ENCODE data around the gene PRPF4.

The PRPF4 gene

GRCh38 chr9:113311961-113312360 lies 36.5 kb downstream of the PRPF4 start:
- DNase-seq (ENCODE audit: low read depth, low spot score), result no peak

GRCh38 chr9:113313261-113313660 lies 37.8 kb downstream of the PRPF4 start:
- DNase-seq (ENCODE audit: low read depth, low spot score), result no peak

GRCh38 chr9:113315231-113315630 lies 39.8 kb downstream of the PRPF4 start:
- no peak for DNase-seq (ENCODE audit: low read depth, low spot score)

- DNase-seq (ENCODE audit: low read depth, low spot score), result no peak
Observed at GRCh38 chr9:113316030-113316429, 40.6 kb downstream of the PRPF4 start.

DNA sequence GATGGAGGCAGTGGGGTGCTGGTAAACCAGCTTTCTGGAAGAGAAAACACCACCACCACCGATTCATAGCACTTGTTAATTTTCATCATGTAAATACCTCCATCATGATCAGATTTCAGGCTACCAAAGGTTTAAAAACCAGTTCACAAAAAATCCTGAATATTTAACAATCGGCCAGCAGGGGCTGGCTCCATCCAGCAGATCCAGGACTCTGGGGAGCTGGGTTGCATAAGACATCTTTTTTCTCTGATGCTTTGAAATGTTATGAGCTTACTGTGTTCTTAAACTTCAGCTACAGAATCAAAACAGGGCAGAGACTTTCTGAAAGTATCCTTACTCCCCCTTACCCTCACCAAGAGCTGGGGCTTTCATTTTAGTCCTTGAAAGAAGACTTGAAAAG lies 42.3 kb downstream of the PRPF4 start:
- DNase-seq (ENCODE audit: low read depth, low spot score), result no peak

- no peak for DNase-seq (ENCODE audit: low read depth, low spot score)
Observed at GRCh38 chr9:113319054-113319453, 43.6 kb downstream of the PRPF4 start.

GRCh38 chr9:113320051-113320450 lies 44.6 kb downstream of the PRPF4 start:
- no peak for DNase-seq (ENCODE audit: low read depth, low spot score)

DNA sequence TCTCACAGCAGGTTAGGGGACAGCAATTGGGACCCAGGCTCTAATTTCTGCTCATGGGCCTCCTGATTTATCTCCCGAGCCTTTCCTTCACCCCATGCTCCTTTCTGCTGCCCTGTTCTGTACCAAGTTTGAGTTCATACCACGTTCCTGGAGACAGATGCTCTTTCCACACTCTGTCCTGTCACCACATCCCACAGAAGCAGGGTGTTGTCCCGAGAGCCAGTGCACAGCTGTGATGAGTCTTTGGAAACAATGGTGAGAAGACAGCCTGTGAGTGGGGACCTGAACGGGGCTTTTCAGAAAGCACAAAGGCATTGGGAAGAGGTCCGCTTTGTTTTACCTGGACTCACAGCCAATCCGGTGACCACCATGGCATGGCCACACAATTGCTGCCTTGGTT lies 47.2 kb downstream of the PRPF4 start:
- DNase-seq (ENCODE audit: low read depth, low spot score), result no peak

GRCh38 chr9:113326230-113326629 lies 50.8 kb downstream of the PRPF4 start:
- DNase-seq (ENCODE audit: low read depth, low spot score), result no peak

GRCh38 chr9:113328045-113328782 lies 52.8 kb downstream of the PRPF4 start:
- DNase-seq (ENCODE audit: low read depth, low spot score), result no peak

GRCh38 chr9:113331780-113332179 lies 56.3 kb downstream of the PRPF4 start:
- no peak for DNase-seq (ENCODE audit: low read depth, low spot score)

DNA sequence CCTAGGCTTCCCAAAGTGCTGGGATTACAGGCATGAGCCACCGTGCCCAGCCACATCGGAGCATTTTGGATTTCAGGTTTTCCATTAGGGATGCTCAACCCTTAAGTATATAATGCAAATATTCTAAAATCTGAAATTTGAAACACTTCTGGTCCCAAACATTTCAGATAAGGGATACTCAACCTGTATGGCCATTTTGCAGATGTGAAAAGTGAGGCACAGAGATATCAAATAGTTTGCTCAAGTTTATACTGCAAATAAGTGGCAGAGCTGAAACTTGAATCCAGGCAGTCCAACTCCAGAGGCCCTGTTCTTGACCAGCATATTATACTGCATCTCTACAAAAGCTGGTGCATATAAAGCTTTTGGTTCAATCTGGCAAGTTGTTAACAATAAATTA lies 62.3 kb downstream of the PRPF4 start:
- no peak for DNase-seq (ENCODE audit: low read depth, low spot score)

- DNase-seq (ENCODE audit: low read depth, low spot score), result peak; percentile 77
Observed at GRCh38 chr9:113340011-113340699, 64.7 kb downstream of the PRPF4 start, which contains the start of gene WDR31. Gene WDR31 (minus strand): TSS chr9:113340275. CDS start chr9:113332022, 8,253 bp downstream.

GRCh38 chr9:113341712-113342410 lies 66.4 kb downstream of the PRPF4 start:
- no peak for DNase-seq (ENCODE audit: low read depth, low spot score)
